Hypothalamus (tissue), 51 donors: ENCODE data around the gene GTF2IRD1.
A peak's percentile ranks its signal among the peaks of the same experiment; 100 is the strongest.

ENCODE experiments used
- DNase-seq, 51 donors: peaks; one replicate each; lab custom pipeline; 2025; lab: John Stamatoyannopoulos, UW

GTF2IRD1 gene

GRCh38 chr7:74583630-74584029 lies 129.9 kb downstream of the GTF2IRD1 start:
- no peak for DNase-seq

GRCh38 chr7:74584160-74584954 lies 130.7 kb downstream of the GTF2IRD1 start:
- no peak for DNase-seq

GRCh38 chr7:74585844-74586243 lies 132.1 kb downstream of the GTF2IRD1 start:
- no peak for DNase-seq

DNA sequence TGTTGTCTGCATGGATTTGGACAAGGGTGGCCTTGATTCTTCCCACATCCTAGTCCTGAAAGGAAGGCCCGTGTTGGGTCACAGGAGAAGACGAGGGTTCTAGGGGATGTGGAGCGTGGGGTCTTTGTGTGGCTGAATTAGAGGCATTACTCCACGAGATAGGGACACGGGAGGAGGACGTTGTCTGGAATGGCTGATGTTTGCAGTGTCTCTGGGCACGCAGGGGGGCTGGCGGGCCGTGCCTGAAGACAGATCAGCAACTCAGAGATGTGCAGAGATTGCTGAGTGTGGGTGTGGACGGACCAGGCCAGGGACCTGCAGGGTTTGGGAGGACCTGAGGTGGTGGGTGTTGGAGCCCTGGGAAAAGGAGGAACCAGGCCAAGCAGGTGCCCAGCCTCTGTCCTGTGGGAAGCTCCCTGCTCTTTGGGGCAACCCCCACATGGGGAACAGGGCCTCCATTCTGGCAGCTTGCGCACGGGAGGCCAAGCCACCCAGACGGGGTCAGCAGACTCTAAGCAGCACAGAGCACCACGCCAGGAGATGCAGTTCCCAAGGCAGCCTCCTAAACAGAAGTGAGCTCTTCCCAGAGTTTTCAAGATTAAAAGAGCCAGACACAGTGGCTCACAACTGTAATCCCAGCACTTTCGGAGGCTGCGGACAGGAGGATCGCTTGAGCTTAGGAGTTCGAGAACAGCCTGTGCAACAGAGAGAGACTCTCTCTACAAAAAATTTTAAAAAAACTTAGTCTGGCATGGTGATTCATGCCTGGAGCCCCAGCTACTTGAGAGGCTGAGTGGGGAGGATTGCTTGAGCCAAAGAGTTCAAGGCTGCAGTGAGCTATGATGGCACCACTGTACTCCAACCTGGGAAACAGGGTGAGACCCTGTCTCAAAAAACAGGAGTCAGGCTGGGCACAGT lies 132.8 kb downstream of the GTF2IRD1 start:
- DNase-seq: peak in 1 of 51 donors; percentile 10

DNA sequence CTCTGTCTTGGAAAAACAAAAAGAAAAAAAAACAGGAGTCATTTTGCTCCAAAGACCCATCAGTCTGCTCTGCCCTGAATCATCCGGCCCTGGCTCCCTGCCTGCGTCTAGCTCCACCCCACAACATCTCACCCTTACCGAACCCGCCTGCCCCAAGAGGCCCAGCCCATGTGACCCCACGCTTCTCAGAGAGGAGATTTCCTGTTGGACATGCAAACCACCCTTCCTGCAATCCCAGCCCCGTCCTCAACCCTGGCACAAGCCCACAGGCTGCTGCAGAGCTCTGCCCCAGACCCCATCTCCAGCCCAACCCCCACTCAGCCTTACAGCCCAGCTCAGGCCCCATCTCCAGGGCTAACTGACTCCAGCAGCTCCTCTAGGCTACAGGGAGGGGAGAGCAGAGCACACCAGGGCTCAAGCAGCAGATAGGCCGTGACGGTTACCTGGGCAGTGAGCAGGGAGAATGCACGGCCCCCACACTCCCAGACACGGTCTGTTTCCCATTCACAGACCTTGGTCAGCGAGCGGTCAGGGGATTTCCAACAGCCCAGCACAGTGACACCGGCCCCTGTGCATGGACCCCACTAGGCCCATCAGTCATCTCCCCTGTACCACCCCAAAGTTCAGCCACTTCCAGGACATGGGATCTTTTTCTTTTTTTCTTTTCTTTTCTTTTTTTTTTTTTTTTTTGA lies 133.9 kb downstream of the GTF2IRD1 start:
- DNase-seq: peak in 40 of 51 donors; percentile 12 to 82 (median 38)

DNA sequence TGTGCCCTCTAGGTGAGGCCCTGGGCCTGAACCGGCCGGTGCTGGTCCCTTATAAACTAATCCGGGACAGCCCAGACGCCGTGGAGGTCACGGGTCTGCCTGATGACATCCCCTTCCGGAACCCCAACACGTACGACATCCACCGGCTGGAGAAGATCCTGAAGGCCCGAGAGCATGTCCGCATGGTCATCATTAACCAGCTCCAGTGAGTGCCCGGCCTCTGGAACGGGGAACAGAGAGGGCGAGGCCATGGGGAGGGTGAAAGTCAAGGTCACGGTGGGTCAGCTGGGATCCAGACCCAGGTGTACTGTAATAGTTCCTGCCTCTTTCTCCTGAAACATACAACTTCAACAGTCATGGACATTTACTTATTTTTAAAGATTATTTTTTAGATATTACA lies 137.1 kb downstream of the GTF2IRD1 start:
- DNase-seq: no peak

GRCh38 chr7:74598558-74598957 lies 144.9 kb downstream of the GTF2IRD1 start:
- DNase-seq: no peak

DNA sequence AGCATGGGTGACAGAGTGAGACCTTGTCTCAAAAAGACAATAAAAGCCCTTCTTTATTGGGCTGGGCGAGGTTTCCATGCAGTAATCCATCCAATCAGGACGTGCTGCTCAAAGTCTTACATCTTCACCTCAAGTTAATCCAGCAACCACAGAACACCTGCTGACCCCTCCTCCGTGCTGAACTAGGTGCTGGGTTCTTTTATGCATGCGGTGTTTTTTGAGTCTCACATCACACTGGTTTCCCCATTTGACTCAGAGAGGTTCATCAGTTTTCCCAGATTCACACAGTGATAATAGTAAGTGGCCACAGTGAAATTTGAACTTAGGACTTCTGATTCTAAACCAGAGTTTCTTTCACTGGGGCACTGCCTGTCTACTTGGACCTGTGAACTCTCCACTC lies 145.5 kb downstream of the GTF2IRD1 start:
- DNase-seq: no peak

GRCh38 chr7:74604326-74605020 lies 150.8 kb downstream of the GTF2IRD1 start:
- DNase-seq: peak in 1 of 51 donors; percentile 20

DNA sequence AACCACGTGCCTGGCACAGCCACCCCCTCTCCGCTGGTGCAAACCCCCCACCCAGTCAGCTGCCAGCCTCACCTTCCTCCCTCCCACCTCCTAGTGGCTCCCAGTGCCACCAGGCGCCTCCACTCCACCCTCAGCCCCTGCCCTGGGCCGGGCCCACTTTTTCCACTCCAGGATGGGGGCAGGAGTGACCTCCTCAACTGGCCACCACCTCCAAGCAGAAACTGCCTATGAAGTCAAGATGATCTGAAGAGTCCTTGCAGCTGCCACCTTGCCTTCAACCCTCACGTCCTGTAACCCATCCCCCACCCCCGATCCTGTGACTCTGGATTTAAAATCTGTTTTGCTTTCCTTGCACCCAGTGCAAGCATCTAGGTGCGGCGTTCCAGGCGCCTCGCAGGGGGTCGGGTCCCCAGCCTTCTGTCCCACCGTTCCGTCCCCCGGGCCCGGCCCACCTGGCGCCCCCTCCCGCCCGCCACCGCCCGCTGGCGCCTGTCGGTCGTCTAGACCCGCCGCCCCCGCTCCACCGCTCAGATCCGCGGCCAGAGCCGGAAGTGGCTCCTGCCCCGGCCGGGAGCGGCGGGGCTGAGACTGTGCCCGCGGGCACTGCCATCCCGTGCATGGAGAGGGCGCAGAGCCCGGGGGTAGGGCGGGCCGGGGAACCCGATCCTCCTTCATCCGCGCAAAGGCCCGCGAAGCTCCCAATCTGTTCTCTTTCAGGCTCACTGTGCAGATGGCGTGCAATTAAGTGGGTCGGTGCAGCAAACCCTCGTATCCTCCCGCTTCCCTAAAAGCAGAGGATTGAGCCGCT lies 152.6 kb downstream of the GTF2IRD1 start:
- peak in 21 of 51 donors; percentile 5 to 43 (median 26) for DNase-seq

GRCh38 chr7:74606909-74607510 lies 153.3 kb downstream of the GTF2IRD1 start:
- no peak for DNase-seq

DNA sequence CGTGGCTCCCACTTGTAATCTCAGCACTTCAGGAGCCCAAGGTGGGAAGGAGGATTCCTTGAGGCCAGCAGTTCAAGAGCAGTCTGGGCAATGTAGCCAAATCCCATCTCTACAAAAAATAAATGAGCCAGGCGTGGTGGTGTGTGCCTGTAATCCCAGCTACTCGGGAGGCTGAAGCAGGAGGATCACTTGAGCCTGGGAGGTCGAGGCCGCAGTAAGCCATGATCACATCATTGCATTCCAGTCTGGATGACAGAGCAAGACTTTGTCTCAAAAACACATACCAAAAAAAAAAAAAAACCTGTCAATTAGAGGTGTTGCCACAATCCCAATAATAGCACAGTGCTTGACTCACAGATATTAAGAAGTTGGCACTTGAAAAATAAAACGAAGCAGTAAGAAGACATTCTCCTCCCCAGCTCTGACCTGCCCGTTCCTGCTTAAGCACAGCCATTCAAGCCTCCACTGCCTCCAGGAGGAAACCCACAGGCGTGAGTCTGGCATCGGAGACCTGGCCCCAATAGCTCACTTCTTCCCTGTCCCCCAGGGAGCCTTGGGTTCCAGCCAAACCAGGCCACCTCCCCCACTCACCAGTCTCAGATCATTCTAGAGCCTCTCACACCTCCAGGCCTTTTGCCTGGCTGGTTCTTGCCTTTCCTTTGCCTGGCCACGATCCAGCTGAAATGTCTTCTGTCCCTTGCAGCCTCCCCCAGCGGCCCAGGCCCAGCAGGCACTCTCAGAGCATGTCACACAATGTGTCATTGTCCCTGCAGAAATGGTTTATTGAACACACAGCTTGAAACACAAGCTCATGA lies 158.5 kb downstream of the GTF2IRD1 start:
- peak in 32 of 51 donors; percentile 8 to 66 (median 28) for DNase-seq

DNA sequence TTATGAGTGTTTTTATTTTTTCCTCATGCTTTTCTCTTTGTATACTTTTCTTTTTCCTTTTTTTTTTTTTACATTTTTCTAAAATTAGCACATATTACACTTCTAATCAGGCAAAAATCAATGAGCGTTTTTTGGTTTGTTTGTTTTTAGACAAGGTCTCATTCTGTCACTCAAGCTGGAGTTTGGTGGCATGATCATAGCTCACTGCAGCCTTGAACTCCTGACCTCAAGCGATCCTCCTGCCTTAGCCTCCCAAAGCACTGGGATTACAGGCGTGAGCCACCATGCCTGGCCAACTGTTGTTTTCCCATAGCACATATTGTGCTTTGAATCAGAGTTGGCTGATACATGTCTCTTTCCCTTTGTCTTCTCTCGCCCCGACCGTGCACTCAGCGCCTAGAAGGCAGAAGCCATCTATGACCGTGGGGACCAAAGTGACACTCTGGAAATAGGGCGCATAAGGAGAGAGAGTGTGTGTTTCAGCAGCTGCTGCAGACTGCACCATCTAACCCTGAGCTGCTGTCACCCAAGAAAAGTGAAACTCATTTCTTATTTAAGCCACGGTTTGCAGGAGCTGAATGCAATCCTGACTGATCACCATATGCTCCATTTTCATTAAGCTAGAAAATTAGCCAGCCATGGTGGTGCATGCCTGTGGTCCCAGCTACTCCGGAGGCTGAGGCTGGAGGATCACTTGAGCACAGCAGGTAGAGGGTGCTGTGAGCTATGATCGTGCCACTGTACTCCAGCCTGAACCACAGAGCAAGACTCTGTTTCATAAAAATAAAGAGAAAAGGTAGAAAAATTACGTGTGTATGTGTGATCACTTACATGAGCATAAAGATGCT lies 162.5 kb downstream of the GTF2IRD1 start:
- no peak for DNase-seq

DNA sequence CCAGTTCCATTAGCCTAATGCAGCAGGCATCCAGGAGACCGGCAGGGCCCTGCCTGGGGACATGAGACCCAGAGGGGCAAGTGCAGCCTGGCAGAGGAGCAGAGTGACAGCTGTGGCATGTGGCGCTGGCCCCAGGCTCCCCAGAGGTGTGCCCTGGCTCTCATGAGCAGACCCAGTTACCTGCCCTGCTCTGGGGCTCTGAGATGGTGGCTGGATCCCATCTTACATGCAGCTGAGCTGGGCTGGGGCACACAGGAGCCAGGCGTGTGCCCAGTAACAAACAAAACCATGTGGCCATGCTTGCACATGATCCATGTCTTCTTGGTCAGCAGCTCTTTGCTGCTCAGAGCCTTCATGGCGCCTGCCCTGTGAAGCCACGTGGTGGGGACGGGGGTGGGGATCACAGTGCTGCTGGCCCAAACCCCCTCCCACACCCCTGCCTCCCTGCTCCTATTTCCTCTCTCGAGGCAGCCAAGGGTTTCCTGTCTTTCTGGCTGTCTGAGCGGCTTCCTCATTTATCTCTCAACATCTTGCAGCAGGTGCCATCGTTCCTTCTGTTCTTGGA lies 163.6 kb downstream of the GTF2IRD1 start:
- DNase-seq: peak in 25 of 51 donors; percentile 1 to 50 (median 19)

- DNase-seq: no peak
Observed at GRCh38 chr7:74619235-74619860, 165.6 kb downstream of the GTF2IRD1 start.

DNA sequence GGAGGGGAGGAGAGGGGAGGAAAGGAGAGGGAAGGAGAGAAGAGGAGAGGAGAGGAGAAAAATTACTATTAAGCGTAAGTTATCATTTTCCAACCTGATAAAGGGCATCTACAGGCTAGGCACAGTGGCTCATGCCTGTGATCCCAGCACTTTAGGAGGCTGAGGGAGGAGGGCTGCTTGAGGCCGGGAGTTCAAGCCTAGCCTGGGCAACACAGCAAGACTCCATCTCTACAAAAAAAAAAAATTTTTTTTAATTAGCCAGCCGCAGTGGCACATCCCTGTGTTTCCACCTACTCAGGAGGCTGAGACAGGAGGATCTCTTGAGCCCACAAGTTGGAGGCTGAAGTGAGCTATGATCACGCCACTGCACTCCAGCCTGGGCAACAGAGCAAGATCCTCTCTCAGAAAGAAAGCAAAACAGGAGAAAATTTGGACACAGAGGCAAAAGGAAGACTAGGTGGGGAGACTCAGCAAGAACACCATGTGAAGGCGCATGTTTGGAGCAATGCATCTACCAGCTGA lies 168.6 kb downstream of the GTF2IRD1 start:
- no peak for DNase-seq
